ENCODE data around the gene GPR141. TPM values are rescaled to one million over a fixed set of nuclear protein-coding genes. Genes with fewer than 3 reads are reported as not detected.

Gene GPR141
- total RNA-seq, 2 experiments from 2014 or later: not detected

- POLR2A ChIA-PET: no interaction called here
- CTCF ChIA-PET: no interaction called here
Observed at GRCh38 chr7:37771801-37772200, 88.2 kb downstream of the GPR141 start.

- POLR2A ChIA-PET: no interaction called here
Observed at GRCh38 chr7:37775921-37776320, 92.4 kb downstream of the GPR141 start.

GRCh38 chr7:37781156-37781555, 97.6 kb downstream of the GPR141 start:
- POLR2A ChIA-PET: no interaction called here
- CTCF ChIA-PET: no interaction called here

More at GRCh38 chr7:37775921-37776320, 92.4 kb downstream of the GPR141 start:
- CTCF ChIA-PET: no interaction called here

- CTCF ChIA-PET: no interaction called here
- POLR2A ChIA-PET: no interaction called here
Observed at GRCh38 chr7:37782166-37782565, 98.6 kb downstream of the GPR141 start.

- ChIA-PET CTCF (no interaction called here), POLR2A (no interaction called here)
Observed at GRCh38 chr7:37784015-37784414, 100.4 kb downstream of the GPR141 start.

- POLR2A ChIA-PET: interaction anchor here (0.6 kb wide), 1 partner anchor 347 kb away, joined by 3 read pairs; no protein-coding TSS in a partner anchor
- CTCF ChIA-PET: no interaction called here
Observed at GRCh38 chr7:37786741-37787569, 103.4 kb downstream of the GPR141 start.

Other genes starting within 250 kb of the GPR141 start
- 10 to 100 TPM; 65.2 to 67.7 TPM for gene ELMO1, start 234.9 kb upstream of the GPR141 start, total RNA-seq
- not detected for gene NME8, start 164.8 kb downstream of the GPR141 start, total RNA-seq
- gene SFRP4, start 233.1 kb downstream of the GPR141 start, total RNA-seq: not detected
- 1 to 10 TPM; 1.3 to 2.3 TPM for gene EPDR1, start 236.9 kb downstream of the GPR141 start, total RNA-seq